ENCODE data around the gene BCR. TPM values are rescaled to one million over a fixed set of nuclear protein-coding genes. Genes with fewer than 3 reads are reported as not detected.

The BCR gene
- total and polyA plus RNA-seq, 2 of the 4 experiments (the other 2 are of a cell fraction): 28.9 to 44.6 TPM

GRCh38 chr22:23222033-23222792 is 41.9 kb downstream of the BCR start (continued):
- TF ChIP-seq ELK1 (IDR thresholded peaks at IDR 0.05; ENCODE audit: borderline replicate concordance, low read depth, low read length) (no peak), FOS (IDR thresholded peaks at IDR 0.05; ENCODE audit: low read depth, low read length) (no peak), SMC3 (IDR thresholded peaks at IDR 0.05; ENCODE audit: low read depth, low read length) (no peak), RCOR1 (IDR thresholded peaks at IDR 0.05; ENCODE audit: insufficient replicate concordance, low read length) (no peak), MAFK (IDR thresholded peaks at IDR 0.05; ENCODE audit: low read depth, low read length) (no peak), MAZ (IDR thresholded peaks at IDR 0.05; ENCODE audit: borderline replicate concordance, low read depth, low read length) (no peak)

Measured in IMR-90 (cell line).